RPMI8226 (cell line): Measurements from ENCODE around the gene WDFY1.

Source experiments
- DNase-seq: peaks from one replicate; pipeline ENCODE4 v3.0.0-alpha.2; 2015

The WDFY1 gene

DNA sequence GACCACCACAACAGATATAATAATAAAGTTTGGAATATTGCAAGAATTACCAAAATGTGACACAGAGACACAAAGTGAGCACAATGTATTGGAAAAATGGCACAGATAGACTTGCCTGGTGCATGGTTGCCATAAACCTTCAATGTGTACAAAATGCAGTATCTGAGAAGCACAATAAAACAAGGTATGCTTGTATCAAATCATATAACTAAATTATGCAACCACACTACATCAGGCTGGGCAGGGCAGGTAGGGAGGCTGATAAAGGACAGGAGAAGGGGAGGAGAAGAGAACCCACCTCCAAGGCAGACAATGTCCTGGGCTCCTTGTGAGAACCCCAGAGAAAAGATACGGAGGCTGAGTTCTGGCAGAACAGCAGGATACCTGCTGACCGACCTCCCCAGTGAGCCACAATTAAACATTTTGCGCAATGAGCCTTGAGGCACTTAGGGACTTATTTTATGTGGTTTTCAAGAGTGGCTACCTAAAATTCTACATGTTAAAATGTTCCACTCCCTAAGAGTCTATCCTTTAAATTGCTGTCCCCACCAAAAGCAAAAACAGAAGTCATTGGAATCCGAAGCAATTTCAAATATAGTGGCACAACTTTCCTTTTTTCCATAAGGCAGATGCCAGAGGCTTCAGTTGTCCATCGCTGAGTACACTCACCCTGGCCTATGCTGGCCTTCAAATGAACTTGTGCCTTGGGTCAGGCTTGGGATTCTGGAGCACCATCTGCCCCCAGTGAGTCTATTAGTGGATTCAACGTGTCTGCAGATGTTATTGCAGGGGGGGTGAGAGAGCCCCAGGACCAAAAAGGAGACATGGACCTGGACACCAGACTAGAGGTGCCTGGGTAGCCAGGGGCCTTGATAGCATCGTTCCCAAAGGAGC, 16.8 kb downstream of the WDFY1 start:
- DNase-seq, result no peak

DNA sequence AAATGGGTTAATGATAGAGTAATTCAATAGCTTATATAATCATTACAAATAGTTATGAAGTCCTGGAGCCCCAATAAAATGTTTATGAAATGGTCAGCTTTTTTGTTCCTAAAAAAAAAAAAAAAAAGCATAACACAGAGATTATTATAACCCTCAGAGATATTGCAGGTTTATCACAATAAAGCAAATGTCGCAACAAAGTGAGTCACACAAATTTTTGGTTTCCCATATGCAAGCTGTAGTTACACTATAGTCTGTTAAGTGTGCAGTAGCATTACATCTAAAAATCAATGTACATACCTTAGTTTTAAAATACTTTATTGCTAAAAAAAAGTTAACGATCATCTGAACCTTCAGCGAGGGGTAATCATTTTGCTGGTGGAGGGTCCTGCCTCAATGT, 20.0 kb downstream of the WDFY1 start:
- no peak for DNase-seq

DNA sequence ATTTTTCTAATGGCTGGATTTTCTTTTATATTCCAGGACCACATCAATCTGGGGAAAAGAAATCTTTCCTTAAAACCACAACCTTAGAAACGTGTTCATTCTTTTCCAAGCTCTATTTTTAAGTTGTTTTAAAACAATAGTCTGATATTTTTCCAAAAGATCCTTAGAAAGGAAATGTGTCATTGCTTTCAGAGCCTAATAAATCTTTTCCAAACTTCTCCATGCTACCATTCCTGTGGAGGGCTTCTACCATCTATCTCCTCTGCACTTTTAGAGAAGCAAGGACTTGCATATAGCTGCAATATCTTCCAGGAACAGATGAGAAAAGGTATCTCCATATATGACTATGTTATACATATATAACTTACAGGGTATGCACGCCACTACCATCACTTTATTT, 21.2 kb downstream of the WDFY1 start:
- no peak for DNase-seq

DNA sequence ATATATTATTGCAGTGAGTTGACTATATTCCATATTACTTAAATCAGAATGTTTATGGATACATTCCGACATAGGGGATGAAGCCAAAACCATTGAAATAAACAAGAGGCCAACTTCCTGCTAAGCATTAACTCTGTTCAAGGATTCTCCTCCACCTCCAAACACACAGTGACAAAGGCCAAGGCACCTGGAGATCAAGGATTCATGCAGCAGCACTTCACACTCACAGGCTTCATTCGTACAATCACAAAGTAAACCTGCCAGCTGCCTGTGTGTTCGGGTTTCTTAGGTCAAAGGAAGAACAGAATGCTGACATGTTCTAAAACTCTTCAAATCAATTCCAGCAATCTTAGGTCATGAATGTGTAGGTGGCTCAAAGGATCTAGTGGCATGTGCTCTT, 22.8 kb downstream of the WDFY1 start:
- DNase-seq, result no peak

DNA sequence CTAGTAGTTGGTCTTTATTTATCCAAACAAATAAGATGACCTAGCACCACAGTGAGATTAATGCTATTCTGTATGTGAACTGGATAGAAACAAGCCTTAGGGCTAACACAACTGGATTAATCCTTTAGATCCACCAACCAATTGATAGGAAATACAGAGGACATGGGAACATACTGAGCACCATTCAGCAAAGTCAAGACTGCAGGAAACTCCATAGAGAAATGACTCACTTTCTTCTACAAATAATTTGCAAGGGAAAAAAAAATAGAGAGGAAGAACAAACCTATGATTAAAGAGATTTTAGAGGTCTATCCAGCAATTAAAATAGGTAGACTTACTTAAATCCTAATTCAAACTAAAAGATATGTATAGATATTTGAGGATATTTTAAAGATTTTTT, 23.9 kb downstream of the WDFY1 start:
- no peak for DNase-seq

DNA sequence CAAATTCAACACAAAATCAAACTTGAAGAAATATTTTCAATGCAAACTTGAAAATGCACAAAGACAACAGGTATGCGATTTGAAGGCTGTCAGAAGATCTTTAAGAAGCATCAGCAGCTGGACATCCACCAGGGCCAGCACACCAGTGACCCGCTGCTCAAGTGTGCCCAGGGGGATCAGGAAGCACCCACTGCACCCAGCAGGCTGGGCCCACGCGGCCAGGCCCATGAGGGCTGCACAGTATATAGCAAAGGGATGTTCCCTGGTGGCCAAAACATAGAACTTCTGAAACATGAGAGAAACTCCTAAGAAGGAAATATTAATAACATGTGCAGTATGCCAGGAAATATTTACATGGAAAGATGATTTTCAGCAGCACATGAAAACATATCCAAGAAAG, 25.0 kb downstream of the WDFY1 start:
- no peak for DNase-seq

DNA sequence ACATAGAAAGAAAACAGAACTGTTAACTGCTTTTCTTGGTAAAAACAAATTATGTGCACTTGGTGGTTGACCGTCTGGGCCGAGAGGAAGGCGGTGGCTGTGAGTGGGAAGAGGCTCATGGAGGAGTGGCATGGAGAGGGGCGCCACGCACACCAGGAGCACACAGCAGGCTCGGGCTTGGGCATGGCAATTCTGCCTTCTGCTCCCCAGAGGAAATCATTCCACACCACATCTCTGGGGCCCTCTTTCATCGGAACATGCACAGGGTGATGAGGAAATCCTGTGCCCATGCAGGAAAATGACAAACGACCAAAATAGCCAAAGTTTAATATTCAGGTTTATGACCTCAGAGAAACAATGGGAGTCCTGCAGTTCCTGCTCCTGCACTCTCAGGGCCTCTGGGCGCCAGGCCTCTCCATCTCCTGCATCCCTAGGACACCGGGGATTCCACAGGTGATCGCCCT, 26.4 kb downstream of the WDFY1 start:
- DNase-seq, result no peak

DNA sequence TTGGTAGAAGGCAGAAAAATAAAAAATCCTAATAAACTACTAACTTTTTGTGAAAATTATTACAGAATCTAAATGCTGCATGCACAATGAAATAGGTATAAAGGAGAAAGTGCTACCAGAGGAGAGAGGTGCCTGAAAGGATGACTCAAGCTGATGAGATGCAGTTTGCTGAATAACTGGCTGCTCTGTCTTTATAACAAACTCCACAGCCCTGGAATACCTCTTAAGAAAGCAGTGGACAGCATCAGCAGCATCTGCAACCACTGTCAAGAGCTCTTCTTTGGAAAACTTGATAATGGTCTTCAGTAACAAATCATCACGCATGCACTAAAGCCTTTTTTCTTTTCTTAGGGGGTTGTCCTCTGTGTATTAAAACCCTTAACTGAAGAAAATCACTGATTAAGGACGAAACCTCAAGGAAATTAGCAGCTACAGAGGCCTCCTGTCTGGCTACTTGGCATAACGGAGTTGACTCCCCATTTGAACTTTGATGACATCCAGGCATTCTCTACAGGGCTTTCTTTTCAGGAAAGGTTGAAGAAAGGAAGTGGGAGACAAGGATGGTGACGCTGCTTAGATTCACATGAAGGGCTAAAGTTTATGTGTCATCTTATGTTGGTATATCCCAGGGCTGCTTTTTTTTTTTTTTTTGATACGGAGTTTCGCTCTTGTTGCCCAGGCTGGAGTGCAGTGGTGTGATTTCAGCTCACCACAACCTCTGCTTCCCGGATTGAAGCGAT, 28.8 kb downstream of the WDFY1 start:
- no peak for DNase-seq

DNA sequence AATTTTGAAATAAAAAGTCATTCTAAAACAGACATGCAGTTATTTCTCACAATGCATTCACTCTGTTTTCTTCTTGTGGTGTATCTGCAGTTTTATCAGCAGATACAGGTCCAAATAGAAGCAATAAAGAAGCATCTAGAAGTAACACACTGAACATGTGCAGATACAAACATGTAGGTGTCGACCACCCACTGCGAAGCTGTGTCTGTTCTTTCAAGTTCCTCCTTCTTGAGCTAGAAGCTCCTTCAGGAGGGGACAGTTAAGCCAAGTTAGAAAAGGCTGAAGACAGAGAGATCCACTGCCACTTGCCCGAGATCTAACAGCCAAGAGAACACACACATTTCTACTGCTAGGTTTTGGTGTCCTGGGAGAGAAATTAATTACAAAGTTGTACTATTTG, 30.1 kb downstream of the WDFY1 start:
- DNase-seq, result no peak

DNA sequence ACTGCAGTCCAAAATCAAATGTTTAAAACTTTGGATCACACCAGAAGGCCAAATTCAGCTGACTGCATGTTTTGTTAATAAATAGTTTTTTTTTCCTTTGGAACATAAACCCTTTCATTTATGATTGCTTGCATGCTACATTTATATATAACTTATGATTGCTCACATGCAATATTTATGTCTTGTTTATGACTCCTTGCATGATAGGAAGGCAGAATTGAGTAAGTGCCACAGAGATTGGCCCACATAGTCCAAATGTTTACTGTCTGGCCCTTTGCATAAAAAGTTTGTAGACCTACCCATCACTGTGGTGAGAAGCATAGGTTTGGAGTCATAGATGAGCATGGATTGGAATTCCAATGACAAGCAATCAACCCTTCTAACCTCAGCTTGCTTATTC, 30.8 kb downstream of the WDFY1 start:
- DNase-seq, result no peak

DNA sequence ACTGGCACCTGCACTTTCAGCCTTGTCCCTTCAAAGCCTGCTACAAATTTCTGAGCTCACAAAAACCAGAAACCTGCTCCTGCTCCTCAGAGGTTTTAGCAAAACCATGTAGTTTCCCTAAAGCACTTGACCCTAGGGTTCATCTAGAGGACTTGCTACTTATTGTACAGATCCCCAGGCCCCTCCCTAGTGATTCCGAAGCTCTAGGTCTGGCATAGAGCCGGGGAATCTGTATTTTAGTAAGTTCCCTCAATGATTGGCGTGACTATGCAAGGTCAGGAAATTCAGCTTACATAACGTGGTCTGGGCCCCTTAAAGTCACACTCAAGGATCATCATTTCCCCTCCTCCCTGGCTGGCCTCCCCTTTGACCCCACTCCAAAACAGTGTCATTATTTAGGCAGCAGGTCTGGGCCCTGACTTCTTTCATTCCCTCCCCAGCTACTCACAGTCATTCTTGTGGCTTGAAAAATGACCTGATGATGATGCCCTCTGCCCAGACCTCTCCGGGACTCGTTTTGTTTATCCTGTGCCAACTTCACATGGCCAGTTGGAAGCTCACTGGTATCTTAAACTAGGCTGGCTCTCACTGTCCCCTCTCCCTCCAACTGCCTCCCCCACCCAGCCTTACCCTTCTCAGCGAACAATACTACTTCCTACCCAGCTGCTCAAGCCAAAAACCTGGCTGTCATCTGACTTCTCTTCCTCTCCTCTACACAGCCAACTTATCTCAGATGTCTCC, 36.0 kb downstream of the WDFY1 start:
- no peak for DNase-seq

DNA sequence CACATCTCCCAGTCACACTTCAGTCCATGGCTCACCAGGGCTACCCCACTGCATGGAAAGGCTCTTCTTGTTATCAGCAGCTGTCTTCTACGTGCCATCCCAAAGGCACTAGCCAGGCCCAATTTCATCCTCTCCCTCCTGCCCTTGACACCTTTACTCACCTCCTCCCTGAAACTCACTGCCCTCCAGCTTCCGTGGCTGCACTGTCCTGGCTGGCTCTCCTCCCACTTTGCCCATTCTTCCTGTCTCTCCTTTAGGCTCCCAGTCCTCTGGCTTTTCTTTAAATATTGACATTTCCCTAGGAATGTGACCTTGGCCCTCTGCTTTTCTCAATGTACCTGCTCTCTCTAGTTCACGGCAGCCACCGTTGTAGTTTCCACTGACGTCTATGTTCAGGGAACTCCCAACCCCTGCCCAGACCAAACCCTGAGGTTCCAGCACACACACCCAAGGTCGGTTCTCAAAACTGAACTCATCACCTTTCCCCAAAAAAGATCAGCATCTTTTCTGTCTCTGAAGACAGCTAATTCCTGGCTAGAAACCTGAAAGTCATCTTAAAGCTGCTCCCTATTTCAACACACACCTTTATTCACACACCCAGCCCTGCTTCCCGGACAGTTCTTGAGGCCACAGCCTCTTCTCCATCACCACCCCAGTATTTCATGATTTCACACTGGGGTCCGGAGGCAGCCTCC, 36.7 kb downstream of the WDFY1 start:
- no peak for DNase-seq

DNA sequence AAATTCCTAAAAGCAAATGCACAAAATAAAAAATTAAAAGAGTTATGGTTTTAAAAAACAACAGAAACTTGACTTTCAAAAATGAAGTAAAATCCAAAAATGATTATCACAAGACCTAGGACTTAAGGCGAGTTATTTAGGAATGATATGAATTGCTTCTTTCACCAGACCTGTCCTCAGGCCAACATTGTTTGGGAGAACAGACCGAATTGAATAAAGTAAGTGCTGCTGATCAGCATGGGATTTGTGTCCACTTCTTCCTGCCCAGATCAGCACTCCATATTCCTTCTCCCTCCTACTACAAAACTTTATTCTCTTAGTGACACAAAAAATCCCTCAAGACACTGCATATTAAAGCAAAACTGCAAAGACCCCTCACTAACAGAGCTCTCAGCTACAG, 39.1 kb downstream of the WDFY1 start:
- DNase-seq, result no peak

DNA sequence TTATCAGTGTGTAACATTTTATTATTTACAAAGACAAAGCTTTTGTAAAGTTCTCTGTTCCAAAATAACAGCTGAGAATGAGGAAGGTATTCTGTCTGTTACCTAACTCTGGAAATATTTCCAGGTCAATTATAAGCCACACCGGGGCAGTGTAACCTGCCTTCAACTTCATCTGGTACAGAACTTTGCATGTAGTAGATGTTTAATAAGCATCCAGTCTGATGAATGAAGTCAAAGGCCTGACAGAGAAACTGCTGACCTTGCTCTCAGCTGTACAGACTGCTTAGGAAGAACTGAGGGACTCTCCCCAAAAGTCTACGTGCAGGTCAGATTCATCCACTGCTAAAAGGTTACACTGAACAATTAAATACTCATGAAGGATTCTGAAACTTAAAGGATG, 43.3 kb downstream of the WDFY1 start:
- DNase-seq, result no peak

DNA sequence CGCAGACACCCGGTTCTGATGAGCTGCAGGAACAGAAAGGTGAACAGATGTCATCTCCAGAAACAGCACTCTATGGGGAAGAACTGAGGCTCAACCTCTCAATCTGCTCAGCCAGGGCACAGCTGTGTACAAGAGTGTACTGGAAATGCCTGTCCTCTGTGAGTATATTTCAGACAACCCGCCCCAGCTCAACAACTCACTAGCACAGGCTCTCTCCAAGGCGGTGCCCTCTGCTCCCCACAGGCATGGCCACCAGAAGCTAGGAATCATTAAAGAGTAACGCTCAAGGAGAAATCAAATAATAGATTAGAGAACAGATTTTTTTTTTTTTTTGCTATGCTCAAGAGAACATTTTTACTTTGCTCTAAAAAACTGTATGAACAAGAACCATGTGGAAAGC, 43.8 kb downstream of the WDFY1 start:
- DNase-seq, result no peak

DNA sequence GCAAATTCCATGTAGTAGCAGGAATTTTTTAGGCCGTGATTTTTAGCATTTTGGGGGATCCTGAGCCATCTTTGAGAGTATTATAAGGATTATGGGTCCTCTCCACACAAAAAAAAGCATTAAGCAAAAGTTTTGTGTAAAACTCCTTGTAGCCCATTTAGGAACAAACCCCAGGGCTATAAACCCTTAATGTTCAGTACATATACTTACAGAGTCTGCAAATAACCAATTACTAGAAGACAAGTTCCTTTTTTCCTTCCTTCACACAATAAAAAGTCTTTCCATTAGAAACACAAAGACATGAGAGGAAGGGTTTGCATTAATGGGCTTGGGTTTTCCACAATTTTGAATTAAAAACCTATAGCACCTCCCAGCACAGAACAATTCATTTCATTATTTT, 44.6 kb downstream of the WDFY1 start:
- no peak for DNase-seq

DNA sequence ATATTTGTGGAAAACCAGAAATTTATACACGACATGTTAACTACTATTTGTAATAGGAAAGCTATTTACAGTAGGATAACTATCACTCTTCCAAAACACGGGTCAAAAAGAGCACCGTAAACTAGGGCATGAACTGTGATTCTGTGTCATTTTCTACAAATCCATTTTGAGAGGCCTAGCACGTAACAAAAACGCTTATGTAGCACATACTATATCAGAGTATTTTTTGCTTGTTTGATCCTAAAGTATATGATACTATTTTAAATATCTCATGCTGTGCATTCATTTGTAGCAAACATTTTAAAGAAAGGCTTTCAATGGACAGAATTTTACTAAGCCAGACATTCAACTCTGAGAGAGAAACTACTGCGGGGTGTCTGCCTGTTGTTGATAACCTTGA, 45.1 kb downstream of the WDFY1 start:
- DNase-seq, result no peak

DNA sequence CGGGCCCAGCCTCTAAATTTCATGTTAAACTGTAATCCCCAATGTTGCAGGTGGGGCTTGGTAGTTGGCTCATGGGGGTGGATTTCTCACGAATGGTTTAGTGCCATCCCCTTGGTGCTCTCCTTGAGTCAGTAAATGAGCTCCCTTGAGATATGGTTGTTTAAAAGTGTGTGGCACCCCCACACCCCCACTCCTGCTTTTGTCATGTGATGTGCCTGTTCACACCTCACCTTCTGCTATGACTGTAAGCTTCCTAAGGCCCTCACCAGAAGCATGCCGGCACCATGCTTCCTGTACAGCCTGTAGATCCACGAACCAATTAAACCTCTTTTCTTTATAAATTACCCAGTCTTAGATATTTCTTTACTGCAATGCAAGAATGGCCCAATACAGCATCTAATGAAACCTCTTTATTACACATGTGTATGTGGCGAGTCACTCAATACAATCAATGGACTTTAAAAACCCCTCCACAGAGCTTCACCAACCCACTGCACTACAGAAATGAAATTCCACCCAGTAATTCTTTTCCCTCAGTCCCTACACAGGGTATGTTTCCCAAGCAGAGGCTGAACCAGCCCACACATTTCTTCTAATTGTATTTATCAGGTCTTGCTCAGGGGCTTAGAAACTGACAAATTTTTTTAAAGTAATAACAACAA, 47.3 kb downstream of the WDFY1 start:
- no peak for DNase-seq

DNA sequence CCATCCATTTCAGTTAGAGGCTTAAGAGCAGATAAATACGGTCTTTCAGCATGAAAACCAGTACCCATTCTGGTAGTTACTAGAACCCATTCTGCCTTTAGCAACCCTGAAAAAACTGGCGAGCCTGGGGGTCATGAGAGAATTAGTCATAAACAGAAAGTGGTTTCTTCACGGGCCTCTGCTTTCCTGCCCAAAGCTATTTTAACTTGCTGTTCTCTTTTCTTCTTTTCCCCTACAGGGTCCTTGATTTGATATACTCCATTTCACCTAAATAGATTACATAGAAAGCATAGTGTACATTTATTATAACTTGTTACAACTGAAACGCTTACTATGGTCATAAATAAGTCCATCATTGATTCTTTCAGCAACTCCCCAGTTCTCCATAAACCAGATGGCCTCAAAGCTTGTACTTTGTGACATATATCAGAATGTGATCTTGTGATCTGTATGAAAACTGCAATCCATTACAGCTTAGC, 48.3 kb downstream of the WDFY1 start:
- no peak for DNase-seq

DNA sequence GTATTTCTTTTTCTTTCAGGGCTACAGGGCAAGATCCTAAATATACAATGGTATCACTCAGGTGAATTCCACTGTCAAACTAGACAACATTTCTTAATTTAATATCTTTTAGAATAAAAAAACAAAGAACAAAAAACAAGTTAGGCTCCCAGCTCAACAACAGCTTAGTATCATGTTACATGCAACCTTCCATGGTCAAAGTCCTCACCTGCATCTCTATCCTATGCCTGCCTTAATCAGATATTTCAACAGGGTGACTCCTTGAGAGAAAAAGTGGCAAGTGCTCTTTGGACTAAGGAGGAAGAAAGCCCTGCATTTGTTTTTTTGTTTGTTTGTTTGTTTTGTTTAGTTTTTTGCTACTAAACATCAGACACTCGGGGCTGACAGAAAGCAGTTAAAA, 50.2 kb downstream of the WDFY1 start:
- DNase-seq, result no peak

DNA sequence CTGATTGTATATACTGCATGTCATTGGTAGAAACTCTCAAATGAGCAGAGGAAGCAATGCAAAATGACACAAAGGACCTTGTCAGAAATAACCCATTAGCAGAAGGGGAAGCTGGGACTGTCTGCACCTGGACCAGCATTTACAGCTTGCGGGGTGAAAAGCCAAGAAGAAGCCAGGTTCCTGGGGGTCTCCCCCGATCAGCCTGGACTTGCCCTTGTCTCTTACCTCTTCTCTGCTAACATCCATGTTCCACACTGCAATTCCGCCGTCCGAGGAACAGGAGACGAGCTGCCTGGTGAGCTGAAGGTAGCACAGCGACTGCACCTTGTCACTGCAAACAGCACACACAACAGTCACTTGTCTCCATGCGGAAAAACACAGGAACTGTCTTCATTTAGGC, 51.1 kb downstream of the WDFY1 start:
- DNase-seq, result no peak

DNA sequence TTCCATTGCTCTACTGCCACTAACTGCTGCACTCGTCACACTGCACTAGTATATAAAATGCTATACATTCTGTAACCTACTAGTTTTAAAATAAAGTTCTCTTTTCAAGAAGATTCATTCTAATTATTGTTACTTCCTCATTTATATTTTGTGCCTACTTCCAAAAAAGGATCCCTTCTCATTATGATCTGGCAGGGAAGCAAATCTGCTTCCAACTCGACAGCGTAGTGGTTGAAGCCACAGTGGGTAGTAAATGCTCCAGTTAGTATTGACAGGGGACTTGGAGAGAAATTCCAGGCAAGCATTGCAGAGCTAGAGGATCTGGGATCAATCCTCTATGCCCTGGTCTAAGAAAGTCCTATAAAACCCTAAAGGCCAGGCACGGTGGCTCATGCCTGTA, 54.4 kb downstream of the WDFY1 start:
- DNase-seq, result no peak
